ENCODE measurements around the gene C10orf90. TPM values are rescaled to one million over a fixed set of nuclear protein-coding genes. Genes with fewer than 3 reads are reported as not detected.
A peak's percentile ranks its signal among the peaks of the same experiment; 100 is the strongest.

C10orf90 gene
- total RNA-seq, 1 donor from 2014 or later, result not detected

GRCh38 chr10:126671402-126671975, 996 bp upstream of the C10orf90 start:
- Histone ChIP-seq H3K36me3 (no peaks in the 10 kb centered on the region), H3K4me3 (no peak overlapping the region), H3K9me3 (no peaks in the 10 kb centered on the region), H3K4me1 (no peaks in the 10 kb centered on the region), H3K27me3 (no peaks in the 10 kb centered on the region), H3K27ac (no peak overlapping the region)
- TF ChIP-seq CTCF (IDR thresholded peaks at IDR 0.05), result no peak
- intact Hi-C loops (cut with DNase I), result no loop called here
- ATAC-seq (no peak), DNase-seq (no peak)

DNA sequence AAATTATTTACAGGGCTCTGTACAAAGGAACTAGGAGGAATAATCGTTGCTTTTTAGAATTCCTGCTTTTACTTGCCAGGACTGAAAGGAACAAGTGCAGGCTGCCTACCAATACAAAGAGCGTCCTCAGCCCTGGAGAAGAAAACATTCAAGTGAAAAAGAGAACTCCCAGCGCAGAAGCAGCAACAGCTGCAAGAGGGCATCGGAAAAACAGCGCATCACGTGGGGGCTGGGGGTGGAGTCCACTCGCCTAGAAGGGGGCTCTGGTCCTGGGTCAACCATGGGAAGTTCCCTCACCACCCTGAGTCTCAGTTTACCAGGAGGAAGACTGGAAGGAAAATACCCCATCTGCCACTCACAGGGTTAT, 385 bp upstream of the C10orf90 start:
- intact Hi-C loops (cut with DNase I), result no loop called here
- no peak overlapping the region for H3K27ac ChIP-seq
- H3K27me3 ChIP-seq, result no peaks in the 10 kb centered on the region
- H3K9me3 ChIP-seq, result no peaks in the 10 kb centered on the region
- no peak for ATAC-seq
- no peaks in the 10 kb centered on the region for H3K36me3 ChIP-seq
- DNase-seq, result no peak
- H3K4me1 ChIP-seq, result no peaks in the 10 kb centered on the region
- no peak overlapping the region for H3K4me3 ChIP-seq
- TF ChIP-seq CTCF (IDR thresholded peaks at IDR 0.05), result no peak

DNA sequence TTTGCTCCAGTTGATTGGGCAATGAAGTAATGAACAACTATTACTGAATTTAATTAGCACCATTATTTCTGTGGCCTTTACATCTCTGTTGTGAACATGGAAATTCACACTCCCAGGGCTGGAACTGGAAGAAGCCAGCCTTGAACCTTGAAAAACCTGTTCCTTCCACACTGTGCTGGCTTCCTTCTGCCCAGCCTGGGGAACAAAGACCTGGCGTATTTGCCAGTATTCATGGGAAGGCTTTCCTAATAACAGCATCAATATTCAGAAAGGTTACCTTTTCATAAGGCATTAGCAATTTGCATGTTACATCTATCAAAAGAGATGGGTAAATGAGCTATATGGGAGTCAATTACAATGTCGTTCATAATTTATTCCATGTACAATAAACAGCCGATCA, 1.3 kb downstream of the C10orf90 start:
- no peak overlapping the region for H3K4me3 ChIP-seq
- intact Hi-C loops (cut with DNase I), result no loop called here

GRCh38 chr10:126668505-126668904, 2.0 kb downstream of the C10orf90 start:
- Histone ChIP-seq H3K36me3 (no peaks in the 10 kb centered on the region), H3K4me3 (no peak overlapping the region), H3K4me1 (no peaks in the 10 kb centered on the region), H3K9me3 (no peaks in the 10 kb centered on the region), H3K27ac (no peak overlapping the region), H3K27me3 (no peaks in the 10 kb centered on the region)
- TF ChIP-seq CTCF (IDR thresholded peaks at IDR 0.05), result no peak
- ATAC-seq (no peak), DNase-seq (no peak)
- intact Hi-C loops (cut with DNase I), result no loop called here

More for the DNA sequence above, 1.3 kb downstream of the C10orf90 start:
- DNase-seq (no peak), ATAC-seq (no peak)
- TF ChIP-seq CTCF (IDR thresholded peaks at IDR 0.05), result no peak
- Histone ChIP-seq H3K27me3 (no peaks in the 10 kb centered on the region), H3K36me3 (no peaks in the 10 kb centered on the region), H3K4me1 (no peaks in the 10 kb centered on the region), H3K27ac (no peak overlapping the region), H3K9me3 (no peaks in the 10 kb centered on the region)

GRCh38 chr10:126667568-126667967, 2.9 kb downstream of the C10orf90 start:
- intact Hi-C loops (cut with DNase I), result no loop called here
- Histone ChIP-seq H3K27me3 (no peaks in the 10 kb centered on the region), H3K27ac (no peak overlapping the region), H3K4me3 (no peak overlapping the region), H3K9me3 (no peaks in the 10 kb centered on the region), H3K36me3 (no peaks in the 10 kb centered on the region), H3K4me1 (no peaks in the 10 kb centered on the region)
- TF ChIP-seq CTCF (IDR thresholded peaks at IDR 0.05), result no peak
- ATAC-seq (no peak), DNase-seq (no peak)

DNA sequence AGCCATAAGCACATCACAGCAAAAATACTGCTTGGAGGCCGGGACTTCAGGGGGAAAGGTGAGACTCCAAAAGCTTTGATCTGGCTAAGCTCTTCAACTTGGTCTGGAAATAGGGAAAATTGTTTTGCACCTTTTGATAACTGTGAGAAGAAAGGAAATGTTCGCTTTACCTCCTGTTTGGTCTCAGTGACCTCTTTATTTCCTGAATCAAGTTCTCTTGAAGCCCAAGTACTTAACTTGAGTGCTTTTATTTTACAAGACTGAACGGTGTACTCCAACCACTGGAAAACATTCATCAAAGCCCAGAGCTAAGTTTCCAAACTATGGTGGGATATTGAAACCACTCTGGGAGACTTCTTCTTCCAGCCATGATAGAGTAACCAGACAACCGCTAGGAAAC, 5.3 kb downstream of the C10orf90 start:
- Histone ChIP-seq H3K27me3 (no peaks in the 10 kb centered on the region), H3K36me3 (no peaks in the 10 kb centered on the region), H3K9me3 (no peaks in the 10 kb centered on the region), H3K27ac (no peak overlapping the region), H3K4me1 (no peaks in the 10 kb centered on the region), H3K4me3 (no peak overlapping the region)
- no peak for DNase-seq
- peak; percentile 19 for ATAC-seq
- TF ChIP-seq CTCF (IDR thresholded peaks at IDR 0.05), result no peak
- intact Hi-C loops (cut with DNase I), result no loop called here
